Activated CD4-positive, alpha-beta T cell treated with anti-CD3 and anti-CD28 coated beads, Interleukin-2, amount 50 U/mL, for 1 hour (primary cell): Measurements from ENCODE around the gene FGF1.

ENCODE experiments used
- DNase-seq: peaks from one replicate; pipeline ENCODE4 v3.0.0-alpha.2; 2020

Gene FGF1

DNA sequence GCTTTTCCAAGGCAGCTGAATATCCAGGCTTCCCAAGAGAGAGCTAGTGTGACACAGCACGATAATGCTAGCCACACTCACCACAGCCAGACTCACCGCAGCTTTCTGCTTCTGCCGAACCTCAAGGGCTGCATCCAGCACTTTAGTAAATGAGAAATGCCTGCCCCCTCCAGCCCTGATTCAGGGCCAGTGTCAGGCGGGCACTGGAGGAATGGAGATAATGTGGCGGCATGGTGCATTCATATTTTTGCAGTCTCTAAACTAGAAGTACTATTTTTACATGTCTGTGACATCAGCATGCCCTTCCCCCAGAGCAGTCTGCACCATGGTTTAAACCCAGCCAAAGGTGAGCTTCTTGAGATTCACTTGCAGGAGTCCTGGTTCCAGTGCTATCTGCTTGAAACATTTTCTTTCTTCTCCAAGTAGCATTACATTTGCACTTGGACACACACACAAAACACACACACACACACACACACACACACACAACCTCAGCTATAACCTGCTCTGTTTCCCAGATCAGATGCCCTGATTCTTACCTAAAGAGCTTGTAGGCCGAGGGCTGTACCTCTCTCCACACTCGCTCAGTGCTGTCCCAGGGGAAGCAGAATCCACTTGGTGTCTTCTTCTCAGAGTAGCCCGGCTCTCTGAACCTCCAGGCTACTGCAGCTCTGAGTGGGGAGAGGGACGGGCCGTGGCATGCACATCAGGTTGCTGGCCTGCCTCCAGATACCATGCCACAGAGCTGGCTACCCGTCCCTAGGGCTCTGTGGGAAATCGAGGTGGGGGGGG is at the start of gene FGF1:
Gene FGF1 (minus strand): TSS at position 673 of the 792 bp plus-strand sequence. CDS start 71,963 bp downstream, outside the sequence.
- no peak for DNase-seq

DNA sequence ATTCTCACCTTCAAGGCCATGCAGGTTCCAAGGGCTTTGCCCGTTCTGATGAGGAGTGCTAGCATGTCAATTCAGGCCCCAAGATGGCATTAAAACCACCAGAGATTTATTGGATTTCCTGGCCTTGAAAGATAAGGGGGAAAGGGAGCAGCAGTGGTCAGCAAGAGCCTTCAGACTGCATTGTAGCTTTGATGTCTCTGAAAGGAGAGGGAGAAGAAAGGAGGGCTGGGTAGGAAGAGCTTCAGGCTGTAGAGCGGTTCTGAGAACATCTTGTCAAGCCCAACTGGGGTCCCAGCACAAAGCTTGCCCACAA is 41.8 kb upstream of the FGF1 start:
- DNase-seq: no peak

DNA sequence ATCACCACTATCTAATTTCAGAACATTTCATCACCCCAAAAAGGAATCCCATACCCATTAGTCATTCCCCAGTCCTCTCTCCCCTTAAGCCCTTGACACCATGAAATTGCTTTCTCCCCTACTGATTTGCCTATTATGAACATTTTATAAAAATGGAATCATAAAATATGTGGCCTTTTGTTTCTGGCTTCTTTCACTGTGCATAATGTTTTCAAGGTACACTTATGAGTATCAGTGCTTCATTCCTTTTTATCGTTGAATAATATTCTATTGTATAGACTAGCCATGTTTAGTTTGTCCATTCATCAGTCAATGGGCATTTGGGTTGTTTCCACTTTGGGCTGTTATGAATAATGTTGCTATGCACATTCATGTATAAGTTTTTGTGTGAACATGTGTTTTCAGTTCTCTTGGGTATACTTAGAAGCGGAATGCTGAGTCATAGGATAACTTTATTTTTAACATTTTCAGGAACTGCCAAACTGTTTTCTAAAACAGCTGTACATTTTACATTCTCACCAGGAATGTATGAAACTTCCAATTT is 40.4 kb upstream of the FGF1 start:
- DNase-seq: no peak

DNA sequence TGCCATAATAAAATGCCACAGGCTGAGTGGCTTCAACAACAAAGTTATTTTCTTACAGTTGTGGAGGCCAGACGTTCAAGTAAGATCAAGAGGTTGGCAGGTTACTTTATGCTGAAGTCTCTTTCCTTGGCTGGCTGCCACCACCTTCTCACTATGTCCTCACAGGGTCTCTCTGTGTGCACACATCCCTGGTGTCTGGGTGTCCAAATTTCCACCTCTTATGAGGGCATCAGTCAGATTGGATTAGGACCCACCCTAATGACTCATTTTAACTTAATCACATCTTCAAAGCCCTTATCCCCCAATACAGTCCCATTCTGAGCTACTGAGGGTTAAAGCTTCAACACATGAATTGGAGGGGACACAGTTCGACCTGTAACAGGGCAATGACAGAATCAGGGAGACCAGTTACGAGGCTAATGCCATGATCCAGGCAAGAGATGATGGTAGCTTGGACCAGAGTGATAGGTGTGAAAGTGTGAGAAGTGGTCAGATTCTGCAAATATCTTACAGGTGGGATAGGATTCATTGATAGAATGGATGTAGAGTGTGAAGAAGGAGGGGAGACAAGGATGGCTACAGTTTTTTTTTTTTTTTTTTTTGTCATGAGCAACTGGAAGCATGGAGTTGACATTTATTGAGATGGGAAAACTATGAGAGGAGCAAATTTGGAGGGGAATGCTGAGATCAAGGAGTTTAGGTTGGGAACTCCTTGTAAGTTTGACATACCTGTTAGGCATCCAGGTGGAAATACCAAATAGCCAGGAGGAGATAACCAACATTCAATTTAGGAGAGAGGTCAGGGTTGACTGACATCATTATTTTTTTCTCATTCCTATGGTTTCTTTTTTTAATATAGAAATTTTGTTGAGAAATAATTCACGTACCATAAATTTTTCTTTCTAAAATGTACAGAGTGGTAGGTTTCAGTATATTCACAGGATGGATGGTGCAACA is 39.6 kb upstream of the FGF1 start:
- DNase-seq: no peak

DNA sequence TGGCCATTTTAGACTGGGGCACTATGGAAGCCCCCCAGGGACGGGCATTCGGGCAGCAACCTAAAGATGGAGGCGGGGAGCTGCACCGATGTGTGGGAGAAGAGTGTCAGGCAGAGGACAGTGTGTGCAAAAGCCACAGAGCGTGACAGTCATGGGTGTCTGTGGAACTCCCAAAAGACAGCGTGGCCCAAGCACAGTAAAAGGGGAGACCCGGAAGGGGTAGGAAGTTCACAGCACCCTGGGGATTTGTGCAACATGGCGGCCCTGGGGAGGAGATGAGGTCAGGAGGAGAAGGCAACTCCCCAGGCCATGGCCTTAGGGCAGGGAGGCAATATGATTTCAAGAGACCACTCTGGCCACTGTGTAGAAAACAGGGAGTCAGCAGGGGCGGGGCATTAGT is 38.9 kb upstream of the FGF1 start:
- no peak for DNase-seq

DNA sequence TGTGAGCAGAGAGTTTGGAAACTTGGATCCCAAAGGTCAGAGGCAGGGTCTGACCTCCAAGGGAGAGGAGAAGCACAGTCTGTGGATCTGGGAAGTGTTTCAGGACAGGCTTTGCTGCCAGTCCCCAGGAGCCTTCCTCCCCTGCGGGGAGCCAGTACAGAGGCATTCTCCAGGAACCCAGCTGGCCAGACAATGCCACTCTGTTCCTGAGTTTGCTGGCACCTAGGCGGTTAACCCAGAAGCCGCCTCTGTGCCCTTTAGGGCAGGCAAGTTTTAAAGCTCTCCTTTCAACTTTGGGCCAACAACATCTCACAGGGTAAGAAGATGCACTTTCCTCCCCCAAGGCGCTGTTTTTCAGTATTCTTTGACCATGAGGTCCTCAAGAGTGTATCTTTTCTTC is 37.0 kb upstream of the FGF1 start:
- DNase-seq: no peak

DNA sequence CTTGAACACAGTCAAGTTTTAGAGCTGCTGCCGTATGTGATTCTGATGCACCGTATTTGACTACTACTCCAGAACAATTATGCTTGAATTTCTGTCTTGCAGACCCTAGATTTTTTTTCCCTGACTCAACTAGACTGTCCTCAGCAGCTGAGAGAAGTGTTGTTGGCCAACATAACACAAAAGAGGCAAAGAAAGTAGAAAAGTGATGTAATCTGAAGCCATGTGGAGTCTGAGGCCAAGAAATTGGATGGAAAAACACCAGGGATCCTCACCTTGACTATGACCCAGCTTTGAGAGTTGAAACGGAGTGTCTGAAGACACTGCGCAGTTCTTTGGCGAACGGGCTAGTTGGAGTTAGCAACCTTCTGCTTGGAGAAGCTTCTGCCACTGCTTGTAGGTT is 36.3 kb upstream of the FGF1 start:
- DNase-seq: no peak

DNA sequence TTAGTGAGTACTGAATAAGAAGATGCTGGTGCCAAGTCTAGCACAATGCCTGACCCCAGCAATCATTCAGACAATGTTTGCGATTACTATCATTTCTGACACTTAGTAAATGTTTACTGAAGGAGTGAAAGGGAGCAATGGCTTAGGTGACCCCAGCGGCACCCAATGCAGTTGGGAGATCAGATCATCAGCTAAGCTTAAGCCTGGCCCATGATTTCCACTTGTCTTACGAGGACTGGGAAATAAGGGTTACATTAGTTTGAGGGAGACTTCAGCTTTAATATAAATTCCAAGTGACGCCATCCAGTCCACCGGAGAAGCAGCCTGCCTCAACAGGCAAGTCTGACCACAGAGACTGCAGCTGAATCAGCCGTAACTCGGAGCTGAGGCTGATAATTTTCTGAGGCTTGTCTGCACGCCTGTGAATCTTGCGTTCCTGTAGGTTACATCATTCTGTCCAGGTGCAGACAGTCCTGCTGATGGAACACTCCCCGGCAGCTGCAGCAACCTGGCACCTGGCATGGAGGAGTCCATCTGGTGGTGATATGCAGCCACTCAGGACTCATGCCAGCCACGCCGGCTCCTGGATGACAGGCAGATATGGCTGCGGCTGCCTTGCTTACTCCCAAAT is 34.9 kb upstream of the FGF1 start:
- no peak for DNase-seq

DNA sequence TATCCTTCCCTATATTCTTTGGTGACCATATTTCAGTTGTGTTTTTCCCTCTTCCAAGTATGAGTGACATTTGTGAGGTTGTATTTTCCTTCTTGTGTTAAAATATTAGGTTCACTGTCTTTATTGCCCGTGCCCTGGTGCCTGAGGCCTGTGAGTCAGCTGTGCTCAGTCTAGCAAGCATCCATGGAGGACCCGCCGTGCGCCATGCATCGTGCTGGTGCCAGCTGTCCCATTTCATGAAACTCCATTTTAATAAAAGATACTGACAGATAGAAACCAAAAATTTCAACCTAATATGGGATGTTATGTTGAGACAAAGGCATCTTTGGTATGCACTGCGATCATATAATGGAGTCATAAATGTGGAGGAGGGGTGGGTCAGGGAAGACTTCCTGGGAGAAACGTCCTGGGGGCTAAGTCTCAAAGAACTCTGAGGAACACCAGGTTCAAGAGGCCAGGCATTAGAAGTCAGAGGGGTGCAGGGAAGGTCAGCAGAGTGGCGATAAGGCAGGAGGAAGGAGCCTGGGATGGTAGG is 34.0 kb upstream of the FGF1 start:
- no peak for DNase-seq

DNA sequence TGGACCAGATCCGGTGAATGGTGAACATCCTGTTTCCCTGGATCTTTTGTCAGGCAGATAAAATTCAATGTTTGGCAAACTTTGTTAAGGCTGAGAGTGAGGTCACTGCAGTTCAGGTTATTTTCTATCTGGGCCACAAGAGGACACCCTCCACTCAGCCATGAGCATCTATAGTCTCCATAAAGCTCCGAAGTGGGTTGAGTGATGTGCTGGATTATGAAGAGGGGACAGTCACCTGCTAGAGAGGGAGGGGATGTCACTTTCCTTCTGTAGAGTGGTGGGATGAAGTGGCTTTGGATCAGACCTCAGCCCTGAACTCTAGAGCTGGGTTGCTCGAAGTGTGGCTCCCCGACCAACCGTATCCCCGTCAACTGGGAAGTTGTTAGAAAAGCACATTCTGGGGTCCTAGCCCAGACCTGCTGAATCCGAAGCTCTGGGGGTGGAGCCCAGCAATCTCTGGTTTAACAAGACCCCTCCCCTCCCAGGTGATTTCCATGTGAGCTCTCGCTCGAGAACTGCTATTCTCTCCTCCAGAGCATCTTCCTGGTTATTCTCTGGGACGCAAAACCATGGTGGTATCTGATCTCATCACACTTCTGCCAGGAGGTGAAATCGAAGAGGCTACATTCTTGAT is 31.8 kb upstream of the FGF1 start:
- DNase-seq: no peak

DNA sequence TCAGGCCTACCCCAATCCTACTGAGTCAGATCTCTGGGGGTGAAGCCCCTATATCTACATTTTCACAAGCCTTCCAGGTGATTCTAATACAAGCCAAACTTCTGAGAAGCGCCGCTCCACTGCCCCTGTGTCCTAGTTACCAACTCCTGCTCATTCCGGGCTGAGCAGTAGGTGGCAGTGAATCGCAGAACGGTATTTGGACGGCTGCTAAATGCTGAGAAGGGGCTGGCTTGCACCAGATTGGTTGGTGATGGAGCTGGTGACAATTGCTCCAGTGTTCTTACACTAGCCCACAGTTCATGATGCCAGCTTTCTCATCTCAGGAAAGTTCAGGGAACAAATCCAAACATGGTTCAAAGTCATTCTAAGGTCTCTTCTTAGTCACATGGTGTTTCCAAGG is 31.1 kb upstream of the FGF1 start:
- DNase-seq: peak; percentile 11

DNA sequence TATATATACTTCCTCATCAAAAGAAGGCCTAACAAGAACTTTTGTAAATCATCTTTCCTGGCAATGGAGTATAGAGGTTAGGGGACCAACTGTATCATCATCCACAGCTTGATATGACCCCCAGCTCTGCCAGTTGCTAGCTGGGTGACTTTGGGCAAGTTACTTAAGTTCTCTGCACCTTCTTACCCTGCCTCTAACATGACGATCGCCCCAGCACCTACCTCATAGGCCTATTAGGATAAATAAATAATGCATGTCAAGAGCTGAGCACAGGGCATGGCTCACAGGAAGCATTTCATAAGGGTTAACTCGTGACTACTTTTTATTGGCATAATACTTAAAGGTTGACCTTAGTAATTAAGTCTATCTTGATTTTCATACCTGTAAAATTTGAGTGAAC is 29.4 kb upstream of the FGF1 start:
- DNase-seq: no peak

DNA sequence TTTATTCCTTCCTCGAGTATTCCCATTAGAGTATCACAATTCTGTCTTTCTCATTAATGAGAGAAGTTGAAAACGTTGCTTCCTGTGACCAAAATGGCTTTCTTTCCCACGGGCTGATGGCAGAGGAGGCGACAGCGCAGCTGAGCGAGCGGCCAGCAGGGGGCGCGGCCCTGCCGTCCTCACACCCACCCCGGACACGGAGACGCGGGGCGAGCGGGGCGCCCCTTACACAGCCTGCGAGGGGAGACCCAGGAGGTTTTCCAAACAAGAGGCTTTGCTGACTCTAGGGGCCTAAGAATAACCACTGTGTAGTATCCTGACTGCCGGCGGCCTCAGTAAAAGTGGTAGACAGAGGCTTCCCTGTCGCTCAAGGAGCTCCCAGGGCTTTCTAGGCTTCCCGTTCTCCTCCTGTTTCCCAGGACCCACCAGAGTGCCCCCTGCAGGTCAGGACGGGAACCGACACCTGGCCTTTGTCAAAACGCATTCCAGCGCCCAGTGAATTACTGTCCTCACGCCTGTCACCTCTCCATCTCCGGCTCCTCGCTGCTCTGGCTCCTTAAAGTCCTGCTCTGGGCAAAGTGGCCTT is 27.3 kb upstream of the FGF1 start:
- peak; percentile 80 for DNase-seq

DNA sequence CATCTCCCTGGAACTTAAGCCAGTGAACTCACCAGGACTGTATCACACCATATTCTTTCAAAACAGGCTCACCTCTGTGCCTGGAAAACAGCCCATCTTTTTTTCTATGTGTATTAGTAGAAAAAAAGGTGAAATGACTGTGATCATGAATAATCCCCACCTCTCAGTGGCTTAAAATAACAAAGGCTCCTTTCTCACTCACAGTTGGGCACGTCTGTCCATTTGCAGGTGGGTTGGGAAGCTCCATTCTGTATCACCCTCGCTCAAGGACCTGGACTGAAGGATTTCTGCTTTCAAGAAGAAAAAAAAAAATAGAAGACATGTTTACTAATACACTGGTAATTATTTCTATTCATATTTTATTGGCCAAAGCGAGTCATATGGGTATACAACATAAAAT is 17.3 kb upstream of the FGF1 start:
- no peak for DNase-seq

DNA sequence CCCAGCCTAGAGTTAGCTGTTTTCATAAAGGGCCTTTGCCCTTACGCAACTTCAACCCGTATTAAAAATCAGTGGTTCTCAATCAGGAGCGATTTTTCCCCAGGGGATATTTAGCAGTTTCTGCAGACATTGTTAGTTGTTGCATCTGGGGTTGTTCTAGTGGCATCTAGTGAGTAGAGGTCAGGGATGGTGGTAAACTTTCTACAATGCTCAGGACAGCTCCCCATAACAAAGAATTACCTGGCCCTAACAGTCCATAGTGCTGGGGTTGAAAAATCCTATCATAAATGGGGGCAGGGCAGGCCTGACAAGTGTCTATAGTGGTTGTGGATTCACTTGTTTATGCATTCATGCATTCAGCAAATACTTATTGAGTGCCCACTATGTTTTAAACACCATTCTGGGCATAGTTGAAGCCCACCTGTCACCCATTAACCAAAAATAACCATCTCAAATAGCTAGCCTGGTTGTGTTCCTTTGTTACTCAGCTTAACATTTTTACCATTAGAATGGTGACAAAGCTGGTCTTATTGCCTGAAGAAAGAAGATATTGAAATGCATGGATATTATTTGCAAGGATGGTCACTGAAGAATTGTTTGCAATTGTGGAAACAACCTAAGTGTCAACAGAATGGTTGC is 15.9 kb upstream of the FGF1 start:
- no peak for DNase-seq

DNA sequence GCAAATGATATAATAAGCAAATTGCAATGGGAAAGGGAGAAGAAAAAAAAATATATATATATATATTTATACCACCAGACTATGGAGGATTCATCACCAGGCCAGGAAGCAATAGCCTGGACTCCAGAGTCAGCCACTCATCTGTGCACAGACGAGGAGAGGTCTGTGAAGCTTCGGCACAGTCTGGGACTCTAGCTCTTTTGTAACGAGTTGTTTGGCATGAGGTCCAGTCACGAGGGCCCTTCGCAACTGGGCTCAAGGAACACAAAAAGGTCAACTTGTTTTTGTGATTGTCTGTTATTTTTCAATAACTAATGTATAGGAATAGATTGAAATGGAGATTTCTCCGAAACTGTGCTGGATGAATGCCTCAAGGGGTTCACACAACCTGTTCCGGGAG is 14.7 kb upstream of the FGF1 start:
- DNase-seq: no peak

DNA sequence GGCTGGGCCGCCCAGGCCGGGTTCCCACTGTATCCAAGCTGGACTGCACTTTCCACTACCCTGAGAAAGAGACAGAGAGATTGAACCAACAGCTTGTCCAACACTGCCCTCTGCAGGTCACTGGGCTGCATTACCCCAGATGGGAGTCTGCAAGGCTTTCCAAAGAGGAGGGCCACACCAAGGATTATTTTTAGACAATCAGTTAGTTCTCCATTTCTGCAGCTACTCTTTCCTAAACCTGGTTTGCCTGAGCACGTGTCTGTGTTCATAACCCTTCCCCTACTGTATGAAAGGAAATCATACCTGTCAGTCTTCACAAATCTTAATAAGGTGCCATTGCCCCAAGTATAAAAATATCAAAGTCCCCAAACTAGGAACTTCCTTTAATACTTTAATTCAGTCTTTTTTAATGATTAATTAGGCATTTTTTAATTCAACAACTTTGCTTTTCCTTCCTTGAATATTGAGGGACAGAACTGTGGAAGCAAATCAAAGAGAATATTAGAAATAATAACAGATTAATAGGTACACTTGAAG is 13.4 kb upstream of the FGF1 start:
- DNase-seq: peak; percentile 76

DNA sequence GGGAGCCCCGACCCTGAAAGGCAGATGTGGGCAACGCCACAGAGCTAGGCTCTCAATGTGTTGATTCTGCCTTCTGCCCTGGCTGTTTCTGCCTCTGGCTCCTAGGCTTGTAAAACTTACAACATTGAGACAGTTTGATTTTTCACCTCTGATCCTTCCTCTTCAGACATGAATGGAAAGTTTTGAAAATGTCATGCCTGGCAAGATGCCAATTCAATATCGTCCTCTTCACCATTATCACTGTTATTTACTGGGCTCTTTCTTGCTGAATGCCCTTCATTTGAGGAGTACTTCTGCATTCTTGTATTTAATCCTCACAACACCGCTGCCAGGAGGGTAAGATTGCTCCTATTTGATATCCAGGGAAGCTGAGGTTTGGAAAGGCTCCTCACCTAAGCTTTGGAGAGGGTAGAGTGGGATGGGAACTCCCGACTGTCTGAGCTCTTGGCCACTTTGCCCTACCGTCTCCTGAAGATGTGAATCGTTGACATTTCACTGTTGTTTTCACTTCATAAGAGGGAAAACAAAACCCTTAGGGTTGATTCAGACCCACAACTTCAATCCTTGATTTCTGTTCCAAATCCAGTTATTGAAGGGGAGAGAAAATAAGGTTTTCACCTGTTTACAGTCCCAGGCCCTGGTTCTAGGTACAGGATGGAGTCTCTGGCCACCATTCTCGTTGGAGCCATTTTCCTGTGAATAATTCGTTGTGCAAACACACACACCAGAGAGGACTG is 12.7 kb upstream of the FGF1 start:
- DNase-seq: no peak

DNA sequence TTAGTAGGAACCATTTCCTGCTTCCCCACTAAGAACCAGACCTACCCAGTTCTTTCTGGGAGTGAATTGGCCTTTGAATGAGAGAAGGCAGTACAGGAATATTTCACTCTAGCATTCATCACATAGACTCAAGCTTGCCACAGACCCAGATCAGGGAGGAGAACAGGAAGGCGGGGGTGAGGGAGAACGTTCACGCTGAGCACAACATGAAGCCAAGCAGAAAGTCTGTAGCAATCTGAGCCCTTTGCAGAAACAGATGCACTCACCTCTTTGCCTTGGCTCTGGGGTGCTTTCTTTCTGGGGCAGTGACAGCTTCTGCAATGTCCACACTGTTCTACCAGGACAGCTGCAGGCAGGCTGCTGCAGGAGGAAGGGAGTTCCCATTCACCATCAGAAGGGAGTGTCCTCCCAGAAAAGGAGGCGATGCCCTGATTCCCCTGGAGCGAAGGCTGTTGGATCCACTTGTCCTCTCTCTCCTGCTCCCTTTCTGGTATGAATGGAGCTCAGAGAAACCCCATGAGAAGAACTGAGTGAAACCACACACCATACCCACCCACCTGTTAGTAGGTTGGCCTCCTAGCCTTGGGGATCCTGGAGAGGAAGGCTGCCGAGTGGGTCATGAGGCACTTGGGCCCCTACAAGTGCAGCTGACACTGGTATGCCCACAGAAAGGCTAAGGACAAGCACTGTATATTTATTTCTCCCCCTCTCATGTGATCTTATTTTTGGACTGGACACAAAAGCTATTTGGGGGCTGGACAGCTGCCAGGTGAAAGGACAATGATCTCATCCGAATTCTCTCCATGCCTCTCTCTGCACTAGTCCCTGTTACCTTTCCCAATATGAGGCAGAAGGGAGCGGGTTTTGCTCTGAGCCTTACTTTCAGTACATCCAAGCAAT is 11.7 kb upstream of the FGF1 start:
- DNase-seq: no peak

DNA sequence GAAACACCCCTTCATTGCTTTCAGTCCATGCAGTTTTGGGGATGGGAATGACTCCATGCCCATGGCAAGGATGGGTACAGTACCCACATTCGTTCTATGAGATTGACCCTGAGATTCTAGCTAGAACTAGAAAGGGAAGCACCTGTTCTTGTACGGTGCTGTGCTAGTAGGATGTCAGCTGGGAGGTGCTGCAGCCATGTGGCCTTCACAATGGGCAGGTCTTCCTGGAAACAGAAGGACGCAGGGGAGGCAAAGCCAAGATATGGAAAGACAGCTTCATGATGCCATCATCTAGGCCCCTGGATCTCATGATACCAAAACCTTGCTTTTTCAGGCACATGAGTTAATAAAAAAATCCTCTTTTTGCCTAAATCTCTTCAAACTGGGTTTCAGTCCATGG is 10.5 kb upstream of the FGF1 start:
- no peak for DNase-seq
